ENCODE results near the gene TRAPPC2B.
A peak's percentile ranks its signal among the peaks of the same experiment; 100 is the strongest.
"Not testable (repeated sequence)": the region's sequence is repeated elsewhere in the genome, so short reads cannot be mapped to it uniquely, and the experiment has no call there.

Gene TRAPPC2B

DNA sequence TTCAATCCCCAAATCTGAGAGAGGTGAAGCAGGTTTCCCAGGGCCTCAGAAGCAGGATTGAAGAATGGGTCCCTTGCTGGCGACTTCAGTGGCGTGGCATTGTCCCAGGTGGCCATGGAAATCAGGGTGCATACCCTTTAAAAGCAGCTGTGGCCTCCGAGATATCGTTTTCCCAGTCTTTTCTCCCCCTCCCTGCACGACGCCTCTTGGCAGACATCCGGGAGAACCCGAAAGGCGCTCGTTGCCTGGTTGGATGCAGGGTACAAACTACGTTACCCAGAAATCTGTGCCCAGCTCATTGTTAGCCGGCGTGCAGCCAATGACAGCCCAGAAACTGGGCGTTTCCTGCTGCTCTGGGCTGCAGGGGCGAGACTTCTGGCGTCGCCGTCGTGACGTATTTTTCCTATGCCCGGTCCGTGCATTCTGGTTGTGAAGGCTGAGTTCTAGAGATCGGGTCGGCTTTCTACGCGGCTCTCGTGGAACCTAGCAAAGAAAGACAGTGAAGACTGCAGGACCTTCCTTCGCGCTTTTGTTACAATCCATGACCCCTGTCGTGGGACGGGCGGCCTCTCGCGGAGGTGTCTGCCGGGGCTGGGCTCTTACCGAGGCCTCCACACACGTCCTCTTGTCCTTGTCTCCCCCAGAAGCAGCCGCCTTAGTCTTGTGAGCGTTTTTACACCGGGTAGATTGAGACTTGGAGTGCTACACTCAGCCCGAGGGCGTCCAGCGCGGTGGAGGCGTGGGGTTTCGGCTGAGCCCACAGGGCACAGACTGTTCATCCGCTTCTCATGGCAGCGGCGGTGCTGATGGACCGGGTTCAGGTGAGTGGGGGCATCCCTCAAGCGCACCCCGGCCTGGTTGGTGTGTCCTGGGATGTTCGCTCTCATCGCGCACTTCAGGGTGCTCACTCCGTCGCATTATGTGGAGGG, 12.2 kb upstream of the TRAPPC2B start, which contains the start of gene ZNF304:
Gene ZNF304, plus strand, starts transcription at position 395 of the 929 bp plus-strand sequence. Its CDS starts 394 bp downstream, at position 789.
- Mint-ChIP-seq H3K9me3 (peaks cover 44% of the 10 kb centered on the region), H3K4me1 (ENCODE audit: low read depth) (peaks cover 23% of the 10 kb centered on the region), H3K27me3 (peaks cover 9% of the 10 kb centered on the region), H3K4me3 (peak within 1 kb of the TSS; percentile 92), H3K27ac (peak within 1 kb of the TSS; percentile 90), H3K36me3 (ENCODE audit: low read depth) (peaks cover 62% of the 10 kb centered on the region)
- intact Hi-C loops (cut with micrococcal nuclease), result loop anchor here (1.0 to 5.0 kb wide), 2 partner anchors 12 to 69 kb away; partner anchors contain the start of genes TRAPPC2B, ZNF460 and ZNF547

DNA sequence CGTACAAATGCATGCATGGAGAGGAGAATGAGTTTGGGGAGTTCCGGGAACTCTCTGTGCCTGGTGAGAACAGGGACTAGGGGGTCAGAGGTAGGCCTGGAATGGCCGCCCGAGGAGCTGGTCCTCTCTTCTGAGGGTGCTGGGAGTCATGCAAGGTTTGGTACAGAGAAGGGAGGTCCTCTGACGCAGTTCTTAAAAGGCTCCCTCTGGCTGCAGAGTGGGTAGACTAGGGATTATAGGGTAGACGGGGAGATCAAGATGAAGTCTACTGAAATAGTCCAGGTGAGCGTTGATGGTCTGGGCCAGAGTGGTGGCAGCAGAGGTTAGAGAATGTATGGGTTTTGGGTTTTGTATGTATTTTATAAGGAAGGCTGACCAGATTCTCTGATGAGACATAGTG, 11.5 kb upstream of the TRAPPC2B start:
- peak overlapping the region; percentile 90 for H3K27ac Mint-ChIP-seq
- H3K27me3 Mint-ChIP-seq, result peaks cover 4% of the 10 kb centered on the region
- H3K9me3 Mint-ChIP-seq, result peaks cover 51% of the 10 kb centered on the region

DNA sequence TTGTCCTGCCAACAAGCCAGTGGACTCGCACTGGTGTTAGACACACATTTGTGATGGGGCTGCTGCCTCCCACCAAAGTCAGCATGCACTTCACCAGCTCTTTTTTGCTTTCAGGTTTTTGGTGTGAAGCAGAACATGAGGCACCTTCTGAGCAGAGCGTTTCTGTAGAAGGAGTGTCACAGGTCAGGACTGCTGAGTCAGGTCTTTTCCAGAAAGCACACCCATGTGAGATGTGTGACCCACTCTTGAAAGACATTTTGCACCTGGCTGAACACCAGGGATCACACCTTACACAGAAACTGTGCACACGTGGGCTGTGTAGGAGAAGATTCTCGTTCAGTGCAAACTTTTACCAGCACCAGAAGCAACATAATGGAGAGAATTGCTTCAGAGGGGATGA, 7.4 kb upstream of the TRAPPC2B start:
- Mint-ChIP-seq H3K27ac (no peak overlapping the region), H3K9me3 (peaks cover 80% of the 10 kb centered on the region), H3K36me3 (ENCODE audit: low read depth) (peaks cover 85% of the 10 kb centered on the region), H3K4me1 (ENCODE audit: low read depth) (peaks cover 23% of the 10 kb centered on the region), H3K27me3 (no peaks in the 10 kb centered on the region), H3K4me3 (no peak overlapping the region)
- intact Hi-C loops (cut with micrococcal nuclease), result no loop called here

More for the DNA sequence above, 11.5 kb upstream of the TRAPPC2B start:
- intact Hi-C loops (cut with micrococcal nuclease), result loop anchor here (1.0 to 5.0 kb wide), 2 partner anchors 11 to 70 kb away; partner anchors contain the start of genes TRAPPC2B, ZNF460 and ZNF547
- Mint-ChIP-seq H3K4me3 (peak overlapping the region; percentile 92), H3K4me1 (ENCODE audit: low read depth) (peaks cover 23% of the 10 kb centered on the region), H3K36me3 (ENCODE audit: low read depth) (peaks cover 69% of the 10 kb centered on the region)

DNA sequence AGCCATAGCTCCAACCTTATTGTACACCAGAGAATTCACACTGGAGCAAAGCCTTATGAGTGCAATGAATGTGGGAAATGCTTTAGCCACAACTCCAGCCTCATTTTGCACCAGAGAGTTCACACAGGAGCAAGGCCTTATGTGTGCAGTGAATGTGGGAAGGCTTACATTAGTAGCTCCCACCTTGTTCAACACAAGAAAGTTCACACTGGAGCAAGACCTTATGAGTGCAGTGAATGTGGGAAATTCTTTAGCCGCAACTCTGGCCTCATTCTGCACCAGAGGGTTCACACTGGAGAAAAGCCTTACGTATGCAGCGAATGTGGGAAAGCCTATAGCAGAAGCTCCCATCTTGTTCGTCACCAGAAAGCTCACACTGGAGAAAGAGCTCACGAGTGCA, 5.9 kb upstream of the TRAPPC2B start:
- intact Hi-C loops (cut with micrococcal nuclease), result no loop called here

DNA sequence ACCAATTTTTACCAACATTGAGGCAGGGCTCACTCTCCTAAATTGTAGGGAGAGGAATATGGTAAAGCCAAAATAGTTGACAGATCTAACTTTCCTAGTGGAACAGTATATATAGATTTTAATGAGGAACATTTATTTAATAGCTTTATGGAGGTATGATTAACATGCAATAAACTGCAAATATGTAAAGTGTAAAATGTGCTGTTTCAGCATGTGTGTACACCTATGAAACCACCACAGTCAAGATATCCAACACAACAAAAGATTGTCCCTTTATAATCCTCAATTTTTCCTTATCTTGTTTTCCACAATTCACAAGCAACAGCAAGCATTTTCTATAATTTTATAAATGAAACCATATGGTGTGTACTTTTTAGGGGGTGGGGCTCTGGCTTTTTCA, 4.1 kb upstream of the TRAPPC2B start:
- Mint-ChIP-seq H3K36me3 (ENCODE audit: low read depth) (peaks cover 78% of the 10 kb centered on the region), H3K9me3 (peaks cover 82% of the 10 kb centered on the region)
- intact Hi-C loops (cut with micrococcal nuclease), result no loop called here

More for the DNA sequence above, 5.9 kb upstream of the TRAPPC2B start:
- H3K36me3 Mint-ChIP-seq (ENCODE audit: low read depth), result peaks cover 79% of the 10 kb centered on the region
- H3K27me3 Mint-ChIP-seq, result no peaks in the 10 kb centered on the region
- no peak overlapping the region for H3K27ac Mint-ChIP-seq
- peaks cover 85% of the 10 kb centered on the region for H3K9me3 Mint-ChIP-seq
- peaks cover 12% of the 10 kb centered on the region for H3K4me1 Mint-ChIP-seq (ENCODE audit: low read depth)
- H3K4me3 Mint-ChIP-seq, result no peak overlapping the region

DNA sequence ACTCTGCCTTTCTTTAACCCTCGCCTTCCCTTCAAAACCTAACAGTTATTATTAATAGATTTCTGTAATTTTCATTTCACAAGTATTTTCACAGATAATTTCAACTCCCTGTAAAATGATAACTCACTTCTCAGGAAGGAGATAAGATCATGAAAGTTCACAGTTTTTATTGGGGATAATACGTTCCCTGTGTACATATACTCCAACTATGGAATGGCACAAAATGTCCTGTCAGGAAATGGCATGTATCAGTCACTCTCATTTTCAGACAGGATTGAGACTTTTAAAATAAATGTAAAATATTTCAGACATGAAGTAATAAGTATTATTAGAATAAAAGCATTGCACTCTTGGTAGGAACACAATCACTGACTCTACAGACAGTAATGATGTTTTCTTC, 932 bp upstream of the TRAPPC2B start:
- intact Hi-C loops (cut with micrococcal nuclease), result loop anchor here (2.0 kb wide), 1 partner anchor 48 kb away; the partner anchor contains the start of gene ZNF17
- Mint-ChIP-seq H3K9me3 (peaks cover 56% of the 10 kb centered on the region), H3K4me3 (no peak overlapping the region), H3K36me3 (ENCODE audit: low read depth) (peaks cover 58% of the 10 kb centered on the region), H3K4me1 (ENCODE audit: low read depth) (peaks cover 13% of the 10 kb centered on the region), H3K27me3 (peaks cover 3% of the 10 kb centered on the region), H3K27ac (peak overlapping the region; percentile 85)

More for the DNA sequence above, 4.1 kb upstream of the TRAPPC2B start:
- no peak overlapping the region for H3K4me3 Mint-ChIP-seq
- H3K27me3 Mint-ChIP-seq, result peaks cover 3% of the 10 kb centered on the region
- peaks cover 12% of the 10 kb centered on the region for H3K4me1 Mint-ChIP-seq (ENCODE audit: low read depth)
- no peak overlapping the region for H3K27ac Mint-ChIP-seq

DNA sequence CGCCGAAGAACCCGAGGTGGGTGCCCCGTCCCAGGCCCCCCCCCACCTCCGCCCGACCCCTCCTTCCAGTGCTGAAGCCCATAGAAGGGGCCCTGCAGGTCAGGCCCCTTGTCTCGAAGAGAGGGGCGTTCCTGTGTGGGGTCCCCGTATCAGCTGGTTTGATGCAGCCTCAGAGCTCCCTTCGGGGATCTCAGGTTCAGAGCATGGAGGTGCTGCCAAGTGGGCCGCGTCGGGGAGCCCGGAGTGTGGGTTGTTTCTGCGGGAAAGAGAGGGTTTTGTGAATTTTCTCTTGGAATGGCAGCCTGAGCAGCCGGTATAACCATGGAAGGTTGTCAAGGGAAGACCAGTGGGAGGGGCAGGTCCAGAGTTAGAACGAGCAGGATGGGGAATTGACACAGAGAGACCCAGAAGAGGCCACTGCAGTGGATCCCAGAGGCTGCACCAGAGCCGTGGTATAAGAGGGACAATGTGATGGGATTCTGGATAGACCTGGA, 384 bp downstream of the TRAPPC2B start:
- H3K27ac Mint-ChIP-seq, result peak overlapping the region; percentile 85
- peak overlapping the region; percentile 81 for H3K4me3 Mint-ChIP-seq
- H3K36me3 Mint-ChIP-seq (ENCODE audit: low read depth), result peaks cover 48% of the 10 kb centered on the region
- H3K27me3 Mint-ChIP-seq, result peaks cover 3% of the 10 kb centered on the region
- peaks cover 50% of the 10 kb centered on the region for H3K9me3 Mint-ChIP-seq
- intact Hi-C loops (cut with micrococcal nuclease), result loop anchor here (1.0 to 2.0 kb wide), 5 partner anchors 12 to 123 kb away; partner anchors contain the start of genes ZNF17, ZNF304, ZNF543 and ZNF548
- H3K4me1 Mint-ChIP-seq (ENCODE audit: low read depth), result peaks cover 13% of the 10 kb centered on the region

DNA sequence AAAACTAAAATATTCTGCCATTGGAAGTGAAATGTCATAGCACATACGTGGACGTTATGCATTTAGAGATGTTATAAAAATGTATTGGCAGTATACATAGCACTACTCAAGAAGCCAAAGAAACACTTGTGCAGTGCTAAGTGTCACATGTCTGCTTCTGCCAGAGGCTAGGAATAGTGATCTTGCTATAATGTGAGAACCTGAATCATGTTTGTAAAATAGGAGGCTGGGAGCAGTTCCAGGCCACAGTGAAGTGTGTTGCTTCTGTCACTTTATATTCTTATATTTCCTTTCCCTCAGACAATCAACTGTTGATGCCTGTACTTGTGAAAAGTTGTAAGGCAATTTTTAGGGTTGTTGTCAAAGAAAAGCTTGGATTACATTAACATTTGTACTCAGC, 3.4 kb downstream of the TRAPPC2B start:
- Mint-ChIP-seq H3K27ac (no peak overlapping the region), H3K36me3 (ENCODE audit: low read depth) (peaks cover 61% of the 10 kb centered on the region), H3K9me3 (peaks cover 59% of the 10 kb centered on the region), H3K4me1 (ENCODE audit: low read depth) (peaks cover 13% of the 10 kb centered on the region), H3K4me3 (no peak overlapping the region), H3K27me3 (peaks cover 3% of the 10 kb centered on the region)
- intact Hi-C loops (cut with micrococcal nuclease), result no loop called here

DNA sequence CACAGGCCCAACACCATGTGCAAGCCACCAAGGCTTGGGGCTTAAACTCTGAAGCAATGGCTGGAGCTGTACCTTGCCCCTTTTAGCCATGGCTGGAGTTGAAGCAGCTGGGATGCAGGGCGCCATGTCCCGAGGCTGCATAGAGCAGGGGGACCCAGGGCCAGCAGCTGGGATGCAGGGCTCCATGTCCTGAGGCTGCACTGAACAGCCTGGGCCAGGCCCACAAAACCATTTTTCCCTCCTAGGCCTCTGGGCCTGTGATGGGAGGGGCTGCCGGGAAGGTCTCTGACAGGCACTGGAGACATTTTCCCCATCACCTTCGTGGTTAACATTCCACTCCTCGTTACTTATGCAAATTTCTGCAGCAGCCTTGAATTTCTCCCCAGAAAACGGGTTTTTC, 10.8 kb downstream of the TRAPPC2B start:
- Mint-ChIP-seq H3K27me3 (no peaks in the 10 kb centered on the region), H3K27ac (no peak overlapping the region), H3K36me3 (ENCODE audit: low read depth) (peaks cover 89% of the 10 kb centered on the region), H3K4me1 (ENCODE audit: low read depth) (no peaks in the 10 kb centered on the region), H3K4me3 (no peak overlapping the region), H3K9me3 (peaks cover 100% of the 10 kb centered on the region)
- intact Hi-C loops (cut with micrococcal nuclease), result no loop called here

DNA sequence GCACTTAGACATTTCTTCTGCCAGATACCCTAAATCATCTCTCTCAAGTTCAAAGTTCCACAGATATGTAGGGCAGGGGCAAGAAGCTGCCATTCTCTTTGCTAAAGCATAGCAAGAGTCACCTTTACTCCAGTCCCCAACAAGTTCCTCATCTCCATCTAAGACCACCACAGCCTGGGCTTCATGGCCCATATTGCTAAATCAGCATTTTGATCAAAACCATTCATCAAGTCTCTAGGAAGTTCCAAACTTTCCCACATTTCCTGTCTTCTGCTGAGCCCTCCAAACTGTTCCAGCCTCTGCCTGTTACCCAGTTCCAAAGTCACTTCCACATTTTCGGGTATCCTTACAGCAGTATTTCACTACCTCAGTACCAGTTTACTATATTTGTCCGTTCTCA, 11.3 kb downstream of the TRAPPC2B start:
- peaks cover 84% of the 10 kb centered on the region for H3K36me3 Mint-ChIP-seq (ENCODE audit: low read depth)
- peaks cover 100% of the 10 kb centered on the region for H3K9me3 Mint-ChIP-seq
- H3K4me1 Mint-ChIP-seq (ENCODE audit: low read depth); H3K4me3 Mint-ChIP-seq; intact Hi-C loops (cut with micrococcal nuclease); H3K27ac Mint-ChIP-seq; H3K27me3 Mint-ChIP-seq: not testable (repeated sequence)

DNA sequence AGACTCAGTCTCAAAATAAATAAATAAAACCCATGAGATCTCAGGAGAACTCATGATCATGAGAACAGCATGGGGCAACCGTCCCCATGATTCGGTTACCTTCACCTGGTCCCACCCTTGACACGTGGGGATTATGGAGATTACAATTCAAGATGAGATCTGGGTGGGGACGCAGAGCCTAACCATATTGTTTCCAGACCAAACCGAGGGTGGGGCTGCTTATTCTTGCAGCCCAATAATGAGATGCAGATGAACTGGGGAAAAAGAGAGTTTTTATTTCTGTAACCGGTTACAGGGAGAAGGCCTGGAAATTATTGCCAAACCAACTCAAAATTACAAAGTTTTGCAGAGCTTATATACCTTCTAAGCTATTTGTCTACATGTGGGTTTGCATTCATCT, 12.8 kb downstream of the TRAPPC2B start:
- peaks cover 98% of the 10 kb centered on the region for H3K9me3 Mint-ChIP-seq

DNA sequence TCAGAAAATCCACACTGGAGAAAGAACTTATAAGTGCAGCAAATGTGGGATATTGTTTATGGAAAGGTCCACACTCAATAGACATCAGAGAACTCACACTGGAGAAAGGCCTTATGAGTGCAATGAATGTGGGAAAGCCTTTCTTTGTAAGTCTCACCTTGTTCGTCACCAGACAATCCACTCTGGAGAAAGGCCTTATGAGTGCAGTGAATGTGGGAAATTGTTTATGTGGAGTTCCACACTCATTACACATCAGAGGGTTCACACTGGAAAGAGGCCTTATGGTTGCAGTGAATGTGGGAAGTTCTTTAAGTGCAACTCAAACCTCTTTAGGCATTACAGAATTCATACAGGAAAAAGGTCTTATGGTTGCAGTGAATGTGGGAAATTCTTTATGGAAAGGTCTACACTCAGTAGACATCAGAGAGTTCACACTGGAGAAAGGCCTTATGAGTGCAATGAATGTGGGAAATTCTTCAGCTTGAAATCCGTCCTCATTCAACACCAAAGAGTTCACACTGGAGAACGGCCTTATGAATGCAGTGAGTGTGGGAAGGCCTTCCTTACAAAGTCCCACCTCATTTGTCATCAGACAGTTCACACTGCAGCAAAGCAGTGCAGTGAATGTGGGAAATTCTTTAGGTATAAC, 14.3 kb downstream of the TRAPPC2B start:
- Mint-ChIP-seq H3K27ac (no peak overlapping the region), H3K4me1 (ENCODE audit: low read depth) (no peaks in the 10 kb centered on the region), H3K9me3 (peaks cover 90% of the 10 kb centered on the region), H3K4me3 (no peak overlapping the region), H3K36me3 (ENCODE audit: low read depth) (peaks cover 57% of the 10 kb centered on the region), H3K27me3 (no peaks in the 10 kb centered on the region)
- intact Hi-C loops (cut with micrococcal nuclease), result no loop called here

More for the DNA sequence above, 12.8 kb downstream of the TRAPPC2B start:
- intact Hi-C loops (cut with micrococcal nuclease), result no loop called here
- Mint-ChIP-seq H3K4me3 (no peak overlapping the region), H3K36me3 (ENCODE audit: low read depth) (peaks cover 71% of the 10 kb centered on the region), H3K27ac (no peak overlapping the region), H3K4me1 (ENCODE audit: low read depth) (no peaks in the 10 kb centered on the region), H3K27me3 (no peaks in the 10 kb centered on the region)

DNA sequence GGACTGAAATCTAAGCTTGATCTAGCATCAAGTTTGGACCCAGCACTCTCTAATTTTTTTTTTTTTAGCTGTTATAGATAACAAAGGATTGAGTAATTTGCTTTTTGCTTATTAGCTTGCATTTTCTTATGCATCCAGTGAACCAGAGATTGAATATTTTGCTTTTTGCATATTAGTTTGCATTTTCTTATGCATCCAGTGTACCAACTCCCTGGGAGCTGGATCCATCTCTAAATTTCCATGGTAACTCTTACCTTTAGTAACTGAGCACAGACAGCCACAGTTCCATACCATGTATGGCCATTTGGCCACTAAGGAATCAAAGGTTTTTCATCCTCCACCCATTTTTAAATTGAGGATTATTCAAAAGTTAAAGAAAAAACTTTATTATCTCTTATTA, 17.6 kb downstream of the TRAPPC2B start:
- peaks cover 1% of the 10 kb centered on the region for H3K27me3 Mint-ChIP-seq
- no peak overlapping the region for H3K4me3 Mint-ChIP-seq
- peaks cover 71% of the 10 kb centered on the region for H3K9me3 Mint-ChIP-seq
- no peak overlapping the region for H3K27ac Mint-ChIP-seq
- peaks cover 24% of the 10 kb centered on the region for H3K36me3 Mint-ChIP-seq (ENCODE audit: low read depth)
- intact Hi-C loops (cut with micrococcal nuclease), result no loop called here
- no peaks in the 10 kb centered on the region for H3K4me1 Mint-ChIP-seq (ENCODE audit: low read depth)
